LHCN-M2 (cell line): ENCODE results near the gene RHBDD2. TPM values are rescaled to one million over a fixed set of nuclear protein-coding genes. Genes with fewer than 3 reads are reported as not detected.

Experiments used
- DNase-seq: peaks from one replicate; pipeline ENCODE4 v3.0.0-alpha.2; 2012; ENCODE audit warnings: low read depth
- total RNA-seq: library from RNA; depleted of rRNA; stranded (reverse); fragments of >200 nt; gene quantifications from 2 replicates; pipeline ENCODE4 v1.2.3, GENCODE V29; 2014; rRNA removed

Gene RHBDD2
- total RNA-seq, 1 experiment from 2014 or later: 90.6 TPM

- no peak for DNase-seq
Observed at GRCh38 chr7:75916685-75917634, 38.1 kb downstream of the RHBDD2 start.

GRCh38 chr7:75920431-75921161 is 41.8 kb downstream of the RHBDD2 start:
- DNase-seq: no peak

GRCh38 chr7:75921479-75921878 is 42.6 kb downstream of the RHBDD2 start:
- no peak for DNase-seq

GRCh38 chr7:75922966-75923603 is 44.3 kb downstream of the RHBDD2 start:
- no peak for DNase-seq

- no peak for DNase-seq
Observed at GRCh38 chr7:75924256-75924655, 45.4 kb downstream of the RHBDD2 start.

GRCh38 chr7:75924889-75925288 is 46.1 kb downstream of the RHBDD2 start:
- no peak for DNase-seq

GRCh38 chr7:75925717-75926435 is 47.0 kb downstream of the RHBDD2 start:
- DNase-seq: no peak

GRCh38 chr7:75928568-75928914 is 49.7 kb downstream of the RHBDD2 start:
- no peak for DNase-seq

- peak; percentile 49 for DNase-seq
Observed at GRCh38 chr7:75931680-75932079, 52.8 kb downstream of the RHBDD2 start.

- DNase-seq: peak; percentile 97
Observed at GRCh38 chr7:75937958-75938786, 59.3 kb downstream of the RHBDD2 start.

Other genes starting within 250 kb of the RHBDD2 start
- 21.0 and 22.4 TPM in 2 replicates for gene HIP1, start 140.1 kb upstream of the RHBDD2 start, total RNA-seq
- gene CCL26, start 106.8 kb upstream of the RHBDD2 start, total RNA-seq: 3.9 TPM in 1 of 2 replicates, not detected in the other
- gene CCL24, start 65.2 kb upstream of the RHBDD2 start, total RNA-seq: not detected in 2 replicates
- gene POR, start 36.1 kb downstream of the RHBDD2 start, total RNA-seq: 97.7 and 122 TPM in 2 replicates
- gene TMEM120A, start 115.6 kb downstream of the RHBDD2 start, total RNA-seq: 31.7 and 32.9 TPM in 2 replicates
- 52.5 and 56.7 TPM in 2 replicates for gene STYXL1, start 169.0 kb downstream of the RHBDD2 start, total RNA-seq
- gene MDH2, start 169.1 kb downstream of the RHBDD2 start, total RNA-seq: 103 and 104 TPM in 2 replicates